CD4-positive, alpha-beta T cell treated with Interferon gamma for 1 hour (primary cell): ENCODE data around the gene MSANTD7.
"Not testable (repeated sequence)": the region's sequence is repeated elsewhere in the genome, so short reads cannot be mapped to it uniquely, and the experiment has no call there.

Source experiments
- DNase-seq: peaks from one replicate; pipeline ENCODE4 v3.0.0-alpha.2; 2020

Gene MSANTD7

DNA sequence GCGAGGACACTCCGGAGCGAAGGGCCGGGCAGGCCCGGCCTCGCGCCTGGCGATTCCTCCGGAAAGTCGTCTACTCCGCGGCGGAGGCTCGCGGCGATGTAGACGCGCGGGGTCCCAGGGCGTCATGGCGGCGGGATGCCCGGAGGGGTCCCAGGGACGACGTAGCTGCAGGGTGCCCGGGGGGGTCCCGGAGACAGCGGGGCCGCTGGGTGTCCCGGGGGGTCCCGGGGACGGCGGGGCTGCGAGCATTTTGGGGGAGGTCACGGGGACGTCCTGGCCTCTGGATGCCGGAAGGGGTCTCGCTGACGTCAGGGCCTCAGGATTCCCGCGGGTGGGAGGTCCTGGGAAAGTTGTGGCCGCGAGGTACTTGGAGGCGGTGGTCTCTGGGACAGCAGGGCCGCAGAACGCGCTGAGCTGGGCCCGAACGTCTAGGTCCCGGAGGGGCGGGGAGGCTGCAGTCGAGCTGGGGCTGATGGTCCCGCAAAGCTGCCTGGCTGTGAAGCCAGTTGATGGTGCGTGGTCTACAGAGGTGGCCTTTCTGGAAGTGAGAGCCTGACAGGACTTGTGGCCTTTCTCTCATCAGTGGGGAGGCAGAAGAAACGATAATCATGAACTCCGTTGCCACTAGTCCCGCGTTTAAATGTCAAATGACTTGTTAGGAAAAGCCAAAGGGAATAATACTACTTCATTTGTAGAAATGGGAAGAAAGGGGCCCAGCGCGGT lies 637 bp downstream of the MSANTD7 start:
- peak; percentile 6 for DNase-seq

DNA sequence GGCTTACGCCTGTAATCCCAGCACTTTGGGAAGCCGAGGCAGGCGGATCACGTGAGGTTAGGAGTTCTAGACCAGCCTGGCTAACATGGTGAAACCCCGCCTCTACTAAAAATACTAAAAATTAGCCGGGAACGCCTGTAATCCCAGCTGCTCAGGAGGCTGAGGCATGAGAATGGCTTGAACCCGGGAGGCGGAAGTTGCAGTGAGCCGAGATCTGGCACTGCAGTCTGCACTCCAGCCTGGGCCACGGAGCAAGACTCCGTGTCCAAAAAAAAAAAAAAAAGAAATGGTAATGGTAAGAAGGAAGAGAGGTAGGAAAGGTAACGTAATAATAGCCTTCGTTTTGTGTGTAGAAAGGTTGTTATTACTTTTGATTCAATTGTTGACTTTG lies 1.2 kb downstream of the MSANTD7 start:
- DNase-seq = no peak

DNA sequence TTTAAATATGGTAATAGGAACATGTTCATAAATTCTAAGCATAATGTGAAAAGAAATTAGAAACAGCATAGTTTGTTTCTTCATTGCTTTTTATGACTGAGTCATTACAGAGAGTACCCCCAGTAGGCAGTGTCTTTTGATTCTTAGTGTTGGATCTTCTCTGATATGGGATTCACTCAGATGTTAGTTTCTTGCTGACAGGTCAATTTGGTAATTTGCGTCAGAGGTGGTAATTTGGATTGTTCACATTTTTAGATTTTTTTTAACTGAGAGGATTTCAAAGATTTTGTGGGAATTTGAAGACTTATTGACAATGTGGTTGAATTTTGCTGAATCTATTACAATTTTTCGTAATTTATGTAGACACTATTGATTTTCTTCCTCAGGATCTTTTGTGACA lies 2.1 kb downstream of the MSANTD7 start:
- no peak for DNase-seq

DNA sequence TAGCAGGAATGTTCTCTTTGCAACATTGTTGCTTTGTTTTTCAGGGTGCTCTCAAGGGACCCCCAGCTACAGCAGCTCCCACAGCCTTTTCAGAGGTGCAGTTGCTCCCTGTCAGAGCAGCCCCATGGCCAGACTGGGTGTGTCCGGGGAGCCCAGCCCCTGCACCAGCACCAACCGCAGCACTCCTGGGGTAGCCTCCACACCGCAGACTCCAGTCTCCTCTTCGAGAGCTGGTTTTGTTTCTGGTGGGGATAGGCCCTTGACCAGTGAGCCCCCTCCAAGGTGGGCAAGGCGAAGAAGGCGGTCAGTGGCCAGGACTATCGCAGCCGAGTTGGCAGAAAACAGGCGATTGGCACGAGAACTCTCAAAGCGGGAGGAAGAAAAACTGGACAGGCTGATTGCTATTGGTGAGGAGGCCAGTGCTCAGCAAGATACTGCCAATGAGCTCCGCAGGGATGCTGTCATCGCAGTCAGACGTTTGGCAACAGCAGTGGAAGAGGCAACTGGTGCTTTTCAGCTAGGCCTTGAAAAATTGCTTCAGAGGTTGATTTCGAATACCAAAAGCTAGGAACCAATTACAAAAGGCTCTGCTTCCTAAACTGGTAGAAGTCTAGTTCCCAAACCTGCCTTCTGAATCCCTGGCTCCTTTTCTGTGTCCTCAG lies 5.4 kb downstream of the MSANTD7 start:
- no peak for DNase-seq

DNA sequence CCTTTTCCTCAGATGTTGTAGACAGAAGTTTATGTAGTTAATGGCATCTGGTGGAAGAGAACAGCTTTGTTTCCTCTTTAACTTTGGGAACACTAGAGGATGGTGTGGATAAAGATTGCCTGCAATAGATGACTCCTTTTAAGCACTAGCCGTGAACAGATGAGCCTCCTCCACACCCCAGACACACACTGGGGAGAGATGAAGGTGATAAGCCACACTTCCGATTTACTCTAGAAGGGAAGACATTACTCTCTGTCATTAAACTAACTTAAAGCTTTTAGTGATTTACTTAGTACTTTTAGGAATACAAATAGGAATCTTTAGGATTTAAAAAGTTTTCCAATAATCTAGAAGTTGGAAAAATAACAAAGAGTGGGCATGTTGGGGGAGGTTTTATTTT lies 6.8 kb downstream of the MSANTD7 start:
- no peak for DNase-seq

DNA sequence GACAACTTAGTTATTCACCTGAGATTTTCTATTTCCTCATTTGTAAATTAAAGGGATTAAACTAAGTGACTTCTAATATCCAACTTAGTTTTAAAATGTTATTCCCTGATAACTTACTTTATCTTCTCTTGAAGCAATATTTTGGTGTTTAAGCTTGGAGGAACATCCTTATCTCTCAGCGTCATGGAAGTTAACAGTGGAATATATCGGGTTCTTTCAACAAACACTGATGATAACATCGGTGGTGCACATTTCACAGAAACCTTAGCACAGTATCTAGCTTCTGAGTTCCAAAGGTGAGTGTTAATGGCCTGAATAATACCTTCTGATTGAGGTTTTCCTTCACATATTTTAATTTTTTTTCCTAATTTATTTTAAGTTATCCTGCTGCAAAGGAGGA lies 14.1 kb downstream of the MSANTD7 start:
- no peak for DNase-seq

DNA sequence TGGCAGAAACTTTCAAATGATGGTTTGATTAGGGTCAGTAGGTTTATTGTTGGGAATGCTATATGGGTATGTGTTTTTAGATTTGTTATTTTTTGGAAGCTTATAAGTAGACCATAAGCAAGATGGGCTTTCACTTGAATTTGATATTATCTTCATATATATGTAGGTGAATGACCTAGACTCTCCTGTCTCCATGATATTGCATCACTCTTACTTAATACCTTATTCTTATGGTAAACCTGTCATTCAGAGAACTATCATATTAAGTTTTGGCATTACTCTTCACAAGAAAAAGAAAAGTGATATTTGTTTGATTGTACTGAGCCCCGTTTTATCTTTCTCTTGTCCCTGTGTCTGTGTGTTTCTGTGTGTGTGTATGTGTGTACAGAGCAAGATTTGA lies 17.3 kb downstream of the MSANTD7 start:
- no peak for DNase-seq

DNA sequence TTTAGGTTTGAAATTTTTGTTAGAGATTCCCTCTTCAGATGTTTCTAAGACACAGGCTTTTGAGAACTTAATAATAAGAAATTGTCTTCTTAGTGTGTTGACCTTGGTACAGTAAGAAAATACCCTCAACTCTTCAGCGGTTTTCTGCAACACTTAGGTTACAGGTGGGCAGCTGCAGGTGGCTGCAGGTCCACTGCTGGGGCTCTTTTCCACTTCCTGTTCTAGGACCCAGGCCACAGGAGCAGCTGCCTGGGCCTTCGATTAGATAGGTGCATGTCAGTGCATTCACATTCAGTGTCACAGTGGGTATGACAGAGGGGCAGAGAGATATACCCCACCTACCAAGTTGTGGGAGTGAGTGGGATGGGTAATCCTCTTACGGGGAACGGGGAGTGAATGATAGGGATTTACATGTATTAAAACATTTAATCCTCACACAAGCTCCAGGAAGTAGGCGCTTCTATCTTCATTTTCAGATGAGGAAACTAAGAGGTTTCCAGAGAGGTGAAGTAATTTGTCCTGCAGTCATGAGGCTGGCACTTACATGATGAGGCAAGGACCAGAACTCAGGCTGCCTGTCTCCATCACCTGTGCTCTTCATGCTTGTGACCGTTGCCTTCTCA lies 20.3 kb downstream of the MSANTD7 start:
- no peak for DNase-seq

DNA sequence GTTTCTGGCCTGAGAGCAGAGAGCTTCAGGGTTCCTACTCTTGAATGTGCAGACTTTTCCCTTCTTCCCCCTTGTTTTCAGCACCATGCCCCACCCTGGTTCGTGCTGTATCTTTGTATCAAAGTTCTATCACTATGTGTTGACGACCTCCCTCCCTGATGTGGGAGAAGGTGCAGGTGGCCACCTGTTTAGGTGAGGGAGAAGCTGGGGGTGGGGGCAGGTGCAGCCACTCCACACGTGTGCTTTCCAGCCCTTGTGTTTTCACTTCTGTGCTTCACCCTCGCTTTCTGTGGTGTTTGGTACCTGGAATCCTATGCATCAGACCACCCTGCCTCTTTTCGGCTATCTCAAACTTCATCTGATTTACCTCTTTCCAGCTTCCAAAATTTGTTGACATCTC lies 20.9 kb downstream of the MSANTD7 start:
- no peak for DNase-seq

DNA sequence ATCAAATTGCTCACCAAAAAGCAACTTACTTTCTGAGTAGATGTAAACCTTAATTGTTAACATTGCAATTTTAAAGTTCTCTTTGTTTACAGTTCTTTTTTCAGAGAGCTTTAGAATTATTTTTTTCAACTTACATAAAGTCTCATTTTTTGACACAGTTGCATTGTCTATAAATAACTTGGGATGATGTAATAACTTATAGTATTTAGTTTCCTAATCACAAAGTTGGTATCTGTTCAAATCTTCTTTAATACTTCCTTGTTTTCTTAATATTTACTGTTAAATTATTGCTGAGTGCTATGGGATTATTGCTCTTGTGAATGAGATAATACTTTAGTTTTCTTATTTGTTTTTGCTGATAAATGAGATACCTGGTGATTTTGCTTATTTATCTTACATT lies 21.7 kb downstream of the MSANTD7 start:
- DNase-seq = no peak

DNA sequence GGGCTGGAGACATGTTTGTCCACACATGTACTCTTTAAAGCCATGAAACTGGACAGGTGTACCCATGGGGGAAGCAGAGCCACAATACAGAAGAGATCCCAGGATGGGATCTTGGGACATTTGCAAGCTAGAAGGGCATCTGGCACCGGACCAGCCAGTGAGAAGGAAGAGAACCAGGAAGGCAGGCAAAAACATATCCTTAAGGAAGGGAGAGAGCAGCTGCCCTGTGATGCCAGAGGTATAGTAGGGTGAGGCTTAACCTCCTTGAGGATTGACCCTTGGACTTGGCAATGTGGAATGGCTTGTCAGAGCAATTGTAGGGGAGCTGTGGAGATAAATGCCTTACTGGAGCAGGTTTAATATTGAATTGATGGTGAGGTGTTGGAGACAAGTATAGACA lies 22.7 kb downstream of the MSANTD7 start:
- no peak for DNase-seq

DNA sequence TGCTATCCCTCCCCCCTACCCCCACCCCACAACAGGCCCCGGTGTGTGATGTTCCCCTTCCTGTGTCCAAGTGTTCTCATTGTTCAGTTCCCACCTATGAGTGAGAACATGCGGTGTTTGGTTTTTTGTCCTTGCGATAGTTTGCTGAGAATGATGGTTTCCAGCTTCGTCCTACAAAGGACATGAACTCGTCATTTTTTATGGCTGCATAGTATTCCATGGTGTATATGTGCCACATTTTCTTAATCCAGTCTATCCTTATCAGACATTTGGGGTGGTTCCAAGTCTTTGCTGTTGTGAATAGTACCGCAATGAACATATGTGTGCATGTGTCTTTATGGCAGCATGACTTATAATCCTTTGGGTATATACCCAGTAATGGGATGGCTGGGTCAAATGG lies 26.4 kb downstream of the MSANTD7 start:
- DNase-seq = not testable (repeated sequence)

DNA sequence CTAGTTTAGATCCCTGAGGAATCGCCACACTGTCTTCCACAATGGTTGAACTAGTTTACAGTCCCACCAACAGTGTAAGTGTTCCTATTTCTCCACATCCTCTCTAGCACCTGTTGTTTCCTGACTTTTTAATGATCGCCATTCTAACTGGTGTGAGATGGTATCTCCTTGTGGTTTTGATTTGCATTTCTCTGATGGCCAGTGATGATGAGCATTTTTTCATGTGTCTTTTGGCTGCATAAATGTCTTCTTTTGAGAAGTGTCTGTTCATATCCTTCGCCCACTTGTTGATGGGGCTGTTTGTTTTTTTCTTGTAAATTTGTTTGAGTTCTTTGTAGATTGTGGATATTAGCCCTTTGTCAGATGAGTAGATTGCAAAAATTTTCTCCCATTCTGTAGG lies 26.8 kb downstream of the MSANTD7 start:
- DNase-seq = not testable (repeated sequence)

DNA sequence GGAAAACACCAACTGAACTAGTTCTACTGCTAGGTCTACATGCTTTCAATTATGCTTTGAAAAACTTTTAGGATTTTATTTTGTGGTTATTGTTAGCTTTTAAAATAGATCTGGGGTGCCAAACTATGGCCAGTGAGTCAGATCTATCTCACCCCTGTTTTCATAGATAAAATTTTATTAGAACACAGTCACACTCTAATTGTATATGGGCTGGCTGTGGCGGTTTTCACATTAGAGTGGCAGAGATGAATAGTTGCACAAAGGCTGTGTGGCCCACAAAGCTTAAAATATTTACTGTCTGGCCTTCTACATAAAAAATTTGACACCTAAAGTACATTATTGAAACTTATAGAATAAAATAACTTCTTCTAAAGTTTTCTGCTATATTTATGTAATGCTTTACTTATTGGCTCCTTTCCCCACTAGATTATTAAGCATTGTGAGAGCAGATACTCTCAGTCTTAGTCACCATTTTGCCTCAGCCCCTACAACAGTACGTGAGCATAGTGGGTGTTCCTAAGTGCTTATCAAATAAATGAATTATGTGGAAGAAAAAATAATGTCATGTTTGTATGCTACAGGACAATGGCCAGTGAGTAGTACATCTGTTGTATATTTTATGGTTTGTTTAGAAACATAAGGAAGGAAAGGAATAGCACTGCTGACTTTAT lies 35.1 kb downstream of the MSANTD7 start:
- no peak for DNase-seq

DNA sequence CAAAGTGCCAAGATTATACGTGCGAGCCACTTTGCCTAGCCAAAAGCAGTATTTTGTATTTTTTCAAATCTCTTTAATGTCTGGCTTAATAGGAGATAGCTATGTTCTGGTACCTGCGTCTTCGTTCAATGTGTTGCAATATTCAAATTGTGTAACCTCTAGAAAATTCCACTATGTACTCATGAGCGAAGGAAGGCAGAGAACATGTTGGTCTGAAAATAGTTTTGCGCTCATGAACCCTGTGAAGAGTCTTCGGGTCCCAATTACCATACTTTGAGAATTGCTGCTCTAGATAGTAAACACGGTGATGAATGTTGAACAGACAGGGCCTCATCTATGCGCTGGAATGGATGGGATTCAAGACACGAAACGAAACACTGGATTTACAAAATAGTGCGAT lies 37.8 kb downstream of the MSANTD7 start:
- DNase-seq = no peak

DNA sequence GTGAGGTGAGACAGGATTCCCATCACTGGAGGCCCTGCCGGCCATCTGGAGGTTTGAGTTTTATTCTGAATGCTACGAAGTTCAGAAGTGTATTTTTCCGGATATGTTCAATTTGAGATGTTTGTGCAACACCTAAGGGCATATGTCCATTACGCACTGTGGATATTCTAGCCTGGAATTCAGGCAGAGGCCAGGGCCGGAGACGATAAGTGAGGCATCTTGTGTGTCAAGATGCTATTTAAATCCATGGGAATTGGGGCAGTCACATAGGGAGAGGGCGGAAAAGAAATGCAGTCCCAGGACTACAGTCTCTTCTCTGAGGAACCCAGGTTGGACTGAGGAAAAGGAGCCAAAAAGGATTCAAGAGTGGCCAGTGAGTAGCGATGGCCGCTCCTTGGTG lies 38.7 kb downstream of the MSANTD7 start:
- no peak for DNase-seq

DNA sequence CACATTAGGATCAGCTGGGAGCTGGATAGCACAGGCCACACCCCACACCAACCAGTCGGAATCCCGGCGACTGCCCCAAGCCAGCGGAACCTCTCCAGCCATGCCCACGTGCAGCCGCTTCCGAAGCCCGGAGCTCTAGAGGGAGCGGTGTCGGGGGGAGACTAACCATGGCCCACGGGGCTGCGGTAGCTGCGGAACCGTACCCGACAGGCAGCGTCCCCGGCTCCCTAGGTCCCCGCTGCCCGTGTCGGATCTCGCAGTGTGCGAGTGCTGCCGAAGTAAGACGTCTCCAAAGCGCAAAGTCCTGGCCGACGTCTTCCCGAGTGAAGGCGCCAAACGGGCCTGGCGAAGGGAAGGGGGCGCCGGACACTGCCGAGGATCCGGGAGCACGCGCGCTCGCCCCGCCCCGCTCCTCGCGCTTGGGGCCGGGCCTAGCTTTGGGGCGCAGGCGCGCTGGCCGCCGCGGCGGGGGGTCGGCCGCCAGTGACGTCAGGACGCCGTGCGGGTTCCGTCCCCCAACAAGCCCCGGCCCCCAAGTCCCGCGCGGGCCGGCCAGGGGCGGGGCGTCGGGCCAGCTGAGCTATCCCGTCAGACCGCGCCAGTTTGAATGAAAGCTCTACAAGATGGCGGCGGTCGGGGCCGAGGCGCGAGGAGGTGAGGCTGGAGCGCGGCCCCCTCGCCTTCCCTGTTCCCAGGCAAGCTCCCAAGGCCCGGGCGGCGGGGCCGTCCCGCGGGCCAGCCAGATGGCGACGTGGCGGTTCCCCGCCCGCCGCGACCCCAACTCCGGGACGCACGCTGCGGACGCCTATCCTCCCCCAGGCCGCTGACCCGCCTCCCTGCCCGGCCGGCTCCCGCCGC lies 40.4 kb downstream of the MSANTD7 start, which contains the start of gene SUV39H2:
TSS of gene SUV39H2 (plus strand) at position 601 of the 858 bp plus-strand sequence. CDS start at position 624, 23 bp downstream.
- peak; percentile 93 for DNase-seq

DNA sequence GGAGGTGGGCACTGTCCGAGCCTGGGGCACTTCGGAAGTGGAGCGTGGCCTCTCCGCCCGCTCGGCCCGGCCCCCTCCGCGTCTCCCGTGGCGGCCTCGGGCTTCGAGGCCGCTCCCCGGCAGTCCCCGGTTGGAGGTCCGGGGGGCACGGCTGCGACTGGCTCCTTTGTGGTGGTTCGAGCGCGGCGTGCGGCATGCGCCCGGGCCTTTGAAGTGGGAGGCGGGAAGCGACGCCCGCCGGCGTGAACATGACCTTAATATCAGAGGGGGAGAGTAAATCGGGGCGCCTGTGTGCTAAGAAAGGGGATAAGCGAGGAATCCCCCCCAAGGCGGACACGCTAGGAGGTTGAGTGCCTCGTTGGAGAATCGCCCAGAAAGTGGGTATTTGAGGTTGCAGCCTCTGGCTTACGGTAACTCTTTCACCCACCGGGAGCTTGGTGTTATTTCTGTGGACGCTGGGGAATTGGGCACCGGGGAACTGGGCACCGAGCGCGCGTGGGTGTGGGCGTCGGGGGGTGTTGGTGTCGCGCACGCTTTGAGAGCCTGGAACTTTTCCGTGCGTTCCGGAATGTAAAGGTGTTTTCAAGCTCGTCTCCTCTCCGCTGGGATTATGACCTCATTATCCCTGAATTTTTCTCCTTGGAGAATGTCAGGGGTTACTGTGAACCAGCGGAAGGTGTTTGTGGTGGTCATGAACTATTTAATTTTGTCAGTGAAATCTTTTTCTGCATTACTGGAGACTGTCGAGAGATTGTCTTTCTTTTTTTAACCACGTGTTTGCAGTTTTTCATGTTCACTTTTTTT lies 41.2 kb downstream of the MSANTD7 start:
- peak; percentile 19 for DNase-seq

DNA sequence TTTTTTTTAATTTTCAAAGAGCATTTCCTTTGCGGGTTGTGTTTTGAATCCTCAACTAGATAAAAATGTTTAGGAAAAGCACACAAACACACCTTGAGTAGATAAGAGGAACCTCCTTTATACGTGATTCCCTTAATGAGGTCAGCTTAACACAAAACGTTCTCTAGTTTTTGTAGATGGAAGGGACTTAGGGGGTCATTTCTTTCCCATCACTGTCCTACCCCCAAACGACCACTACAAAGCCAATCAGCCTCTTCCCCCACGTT lies 41.8 kb downstream of the MSANTD7 start:
- DNase-seq = no peak

DNA sequence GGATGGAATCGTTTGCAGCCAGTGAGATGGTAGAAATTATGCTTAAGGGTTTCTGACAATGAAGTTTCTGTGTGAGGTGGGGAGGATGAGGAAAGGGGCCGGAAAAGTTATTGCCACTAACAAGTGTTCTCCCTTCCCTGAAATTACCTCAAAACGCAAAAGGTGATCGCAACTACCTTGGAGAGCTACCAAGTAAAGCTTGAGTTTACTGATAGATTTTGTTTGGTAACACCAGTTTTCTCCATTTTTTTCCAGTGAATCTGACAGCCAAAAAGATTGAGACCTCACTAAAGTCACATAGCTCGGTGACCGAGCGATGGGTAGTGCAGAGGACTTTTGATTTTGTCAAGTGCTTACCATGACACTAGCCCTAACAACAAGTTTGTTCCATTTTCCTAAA lies 42.1 kb downstream of the MSANTD7 start:
- no peak for DNase-seq

DNA sequence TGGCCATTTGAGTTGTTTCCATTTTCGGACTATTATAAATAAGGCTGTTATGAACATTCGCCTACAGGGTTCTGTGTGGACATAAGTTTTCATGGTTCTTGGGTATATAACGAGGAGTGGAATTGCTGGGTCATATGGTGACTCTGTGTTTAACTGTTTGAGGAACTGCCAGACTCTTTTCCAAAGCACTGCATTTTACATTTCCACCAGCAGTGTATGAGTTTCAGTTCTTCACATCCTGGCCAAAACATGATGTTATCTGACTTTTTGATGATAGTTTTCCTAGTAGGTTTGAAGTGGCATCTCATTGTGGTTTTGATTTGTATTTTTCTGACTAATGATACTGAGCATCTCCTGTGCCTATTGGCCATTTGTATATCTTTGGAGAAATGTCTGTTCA lies 46.0 kb downstream of the MSANTD7 start:
- no peak for DNase-seq
